ENCODE results near the gene SPN. TPM values are rescaled to one million over a fixed set of nuclear protein-coding genes. Genes with fewer than 3 reads are reported as not detected.

The SPN gene
- total and polyA plus RNA-seq, 2 experiments from 2014 or later = 0.03 to 0.05 TPM

GRCh38 chr16:29649588-29650494 is 13.2 kb upstream of the SPN start:
- H3K4me2 ChIP-seq = no peak overlapping the region

GRCh38 chr16:29650771-29651170 is 12.3 kb upstream of the SPN start:
- no peaks in the 10 kb centered on the region for H3K4me1 ChIP-seq (ENCODE audit: insufficient read depth)
- H3K9me2 ChIP-seq (replicated peaks; ENCODE audit: insufficient read depth) = no peaks in the 10 kb centered on the region
- no peaks in the 10 kb centered on the region for H3K36me3 ChIP-seq (replicated peaks; ENCODE audit: insufficient read depth, low read depth)
- H3K9me3 ChIP-seq (ENCODE audit: low read depth) = no peaks in the 10 kb centered on the region
- no peak overlapping the region for H3K4me3 ChIP-seq
- no peak overlapping the region for H3K4me2 ChIP-seq
- TF ChIP-seq CTCF (IDR thresholded peaks at IDR 0.05; ENCODE audit: poor library complexity) = no peak
- no peak for TF ChIP-seq EZH2phosphoT487 (IDR thresholded peaks at IDR 0.05; ENCODE audit: low read depth, severe bottlenecking, unreplicated experiment)
- no peak for TF ChIP-seq EZH2 (IDR thresholded peaks at IDR 0.05; ENCODE audit: borderline replicate concordance)
- H3K27ac ChIP-seq = no peak overlapping the region
- DNase-seq (ENCODE audit: low spot score) = no peak
- H3K79me2 ChIP-seq = no peaks in the 10 kb centered on the region
- no peak overlapping the region for H2AFZ ChIP-seq
- no peaks in the 10 kb centered on the region for H4K20me1 ChIP-seq (ENCODE audit: insufficient read depth, poor library complexity, severe bottlenecking)
- no peaks in the 10 kb centered on the region for H3K27me3 ChIP-seq
- 100% methylated on average over 2 of the region's 2 CpGs for WGBS (ENCODE audit: low lambda C conversion rate, missing lambda C conversion rate)

More at GRCh38 chr16:29649588-29650494, 13.2 kb upstream of the SPN start:
- TF ChIP-seq CTCF (IDR thresholded peaks at IDR 0.05; ENCODE audit: poor library complexity) (no peak), EZH2 (IDR thresholded peaks at IDR 0.05; ENCODE audit: borderline replicate concordance) (no peak)
- Histone ChIP-seq H3K4me3 (no peak overlapping the region), H3K9me3 (ENCODE audit: low read depth) (no peaks in the 10 kb centered on the region), H3K4me1 (ENCODE audit: insufficient read depth) (no peaks in the 10 kb centered on the region), H3K9me2 (replicated peaks; ENCODE audit: insufficient read depth) (no peaks in the 10 kb centered on the region), H3K27me3 (no peaks in the 10 kb centered on the region), H2AFZ (no peak overlapping the region), H3K79me2 (no peaks in the 10 kb centered on the region), H3K36me3 (replicated peaks; ENCODE audit: insufficient read depth, low read depth) (no peaks in the 10 kb centered on the region), H4K20me1 (ENCODE audit: insufficient read depth, poor library complexity, severe bottlenecking) (no peaks in the 10 kb centered on the region), H3K27ac (no peak overlapping the region)
- DNase-seq (ENCODE audit: low spot score) = no peak
- 74% methylated on average over 9 of the region's 9 CpGs for WGBS (ENCODE audit: low lambda C conversion rate, missing lambda C conversion rate)

GRCh38 chr16:29651774-29652349 is 11.2 kb upstream of the SPN start:
- no peaks in the 10 kb centered on the region for H3K36me3 ChIP-seq (replicated peaks; ENCODE audit: insufficient read depth, low read depth)
- no peak overlapping the region for H3K27ac ChIP-seq
- H4K20me1 ChIP-seq (ENCODE audit: insufficient read depth, poor library complexity, severe bottlenecking) = no peaks in the 10 kb centered on the region
- no peak for DNase-seq (ENCODE audit: low spot score)
- no peak overlapping the region for H3K4me3 ChIP-seq
- no peak overlapping the region for H3K4me2 ChIP-seq
- no peak overlapping the region for H2AFZ ChIP-seq
- no peaks in the 10 kb centered on the region for H3K79me2 ChIP-seq
- no peaks in the 10 kb centered on the region for H3K27me3 ChIP-seq
- TF ChIP-seq EZH2phosphoT487 (IDR thresholded peaks at IDR 0.05; ENCODE audit: low read depth, severe bottlenecking, unreplicated experiment) (no peak), CTCF (IDR thresholded peaks at IDR 0.05; ENCODE audit: poor library complexity) (no peak), EZH2 (IDR thresholded peaks at IDR 0.05; ENCODE audit: borderline replicate concordance) (no peak)
- 55% methylated on average over 2 of the region's 2 CpGs for WGBS (ENCODE audit: low lambda C conversion rate, missing lambda C conversion rate)
- H3K4me1 ChIP-seq (ENCODE audit: insufficient read depth) = no peaks in the 10 kb centered on the region
- no peaks in the 10 kb centered on the region for H3K9me3 ChIP-seq (ENCODE audit: low read depth)
- no peaks in the 10 kb centered on the region for H3K9me2 ChIP-seq (replicated peaks; ENCODE audit: insufficient read depth)

All from hepatocyte (in vitro differentiated cells).